ENCODE results near the gene ZCCHC24. TPM values are rescaled to one million over a fixed set of nuclear protein-coding genes. Genes with fewer than 3 reads are reported as not detected.

ZCCHC24 gene
- polyA plus RNA-seq = 0.80 TPM

DNA sequence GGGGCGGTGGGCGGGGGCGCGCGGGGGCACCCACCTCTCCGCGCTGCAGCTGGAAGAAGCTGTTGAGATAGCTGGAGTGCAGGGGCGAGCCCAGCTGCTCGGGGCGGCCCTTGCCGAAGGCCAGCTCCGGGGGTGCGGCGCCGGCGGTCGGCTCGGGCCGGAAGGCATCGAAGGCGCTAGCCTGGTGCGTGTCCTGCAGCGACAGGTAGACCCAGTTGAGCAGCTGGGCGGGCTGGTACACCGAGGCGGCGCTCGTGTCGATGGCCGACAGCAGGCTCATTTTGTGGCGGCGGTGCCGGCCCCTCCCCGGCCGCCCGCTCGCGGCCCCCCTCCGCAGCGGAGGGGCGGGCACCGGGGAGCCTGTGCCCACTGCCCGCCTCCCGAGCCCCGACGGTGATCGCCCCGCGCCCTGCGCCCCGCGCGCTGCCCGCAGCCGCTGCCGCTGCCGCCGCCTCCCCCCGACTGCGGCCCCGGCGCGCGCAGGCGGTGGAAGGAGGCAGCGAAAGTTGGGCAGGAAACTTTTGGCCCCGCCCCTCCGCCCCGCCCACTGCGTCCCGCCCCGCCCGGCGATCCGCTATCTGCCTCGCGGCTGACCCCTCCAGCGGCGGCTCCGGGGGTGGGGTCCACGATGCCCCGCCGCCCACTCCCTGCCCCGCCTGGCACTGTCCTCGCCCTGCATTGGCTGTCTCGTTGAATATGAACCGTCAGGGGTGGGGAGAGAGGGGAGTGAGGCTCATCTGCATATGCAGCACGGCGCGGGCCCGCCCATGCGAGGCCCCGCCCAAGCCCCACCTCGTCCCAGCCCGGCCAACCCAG is at the start of gene ZCCHC24:
Gene ZCCHC24, minus strand, starts transcription at position 464 of the 816 bp plus-strand sequence. Its CDS starts 184 bp downstream, at position 280.
- peak within 1 kb of the TSS; percentile 83 to 96 (median 92) for H3K4me3 Mint-ChIP-seq

GRCh38 chr10:79493806-79494205 is 48.4 kb upstream of the ZCCHC24 start:
- Mint-ChIP-seq H3K27ac (no peak overlapping the region), H3K9me3 (no peaks in the 10 kb centered on the region), H3K27me3 (peaks cover 22% of the 10 kb centered on the region), H3K4me1 (peaks cover 0 to 4% (median 0%) of the 10 kb centered on the region in 3 donors), H3K36me3 (peaks cover 1% of the 10 kb centered on the region), H3K4me3 (no peak overlapping the region)

More for the DNA sequence above, at the start of gene ZCCHC24:
- Mint-ChIP-seq H3K36me3 (no peaks in the 10 kb centered on the region), H3K27me3 (peaks cover 2% of the 10 kb centered on the region), H3K4me1 (peaks cover 11 to 16% (median 16%) of the 10 kb centered on the region in 3 donors), H3K27ac (peak within 1 kb of the TSS in 2 of 3 donors; percentile 37 to 67), H3K9me3 (no peaks in the 10 kb centered on the region)

GRCh38 chr10:79492839-79493238 is 47.4 kb upstream of the ZCCHC24 start:
- Mint-ChIP-seq H3K4me3 (no peak overlapping the region), H3K4me1 (peaks cover 0 to 4% (median 0%) of the 10 kb centered on the region in 3 donors), H3K27me3 (peaks cover 15% of the 10 kb centered on the region), H3K36me3 (peaks cover 1% of the 10 kb centered on the region), H3K27ac (no peak overlapping the region), H3K9me3 (no peaks in the 10 kb centered on the region)

DNA sequence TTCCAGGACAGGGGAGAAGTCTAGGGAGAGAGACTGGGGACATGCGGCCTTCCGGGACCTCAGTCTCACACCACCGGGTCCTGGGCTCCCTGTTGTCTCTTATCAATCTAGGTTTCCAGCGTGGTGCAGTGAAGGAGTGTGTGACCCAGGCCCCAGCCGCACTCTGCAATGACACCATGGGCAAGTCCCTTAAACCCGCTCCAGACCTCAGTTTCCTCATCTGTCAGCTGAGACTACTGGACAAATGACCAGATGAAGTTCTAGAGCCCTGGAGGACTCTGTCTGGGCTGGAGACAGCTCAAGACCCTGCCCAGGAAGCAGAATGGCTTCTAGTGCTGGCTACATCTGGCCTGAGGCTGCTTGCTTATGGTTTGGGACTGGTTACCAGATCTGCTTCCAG is 46.8 kb upstream of the ZCCHC24 start:
- H3K27me3 Mint-ChIP-seq = peaks cover 12% of the 10 kb centered on the region
- peaks cover 1% of the 10 kb centered on the region for H3K36me3 Mint-ChIP-seq
- peaks cover 0 to 4% (median 0%) of the 10 kb centered on the region in 3 donors for H3K4me1 Mint-ChIP-seq

GRCh38 chr10:79491143-79491835 is 45.9 kb upstream of the ZCCHC24 start:
- H3K27ac Mint-ChIP-seq = no peak overlapping the region

More for the DNA sequence above, 46.8 kb upstream of the ZCCHC24 start:
- Mint-ChIP-seq H3K9me3 (no peaks in the 10 kb centered on the region), H3K27ac (no peak overlapping the region), H3K4me3 (no peak overlapping the region)

GRCh38 chr10:79490400-79491142 is 45.1 kb upstream of the ZCCHC24 start:
- peaks cover 7% of the 10 kb centered on the region for H3K27me3 Mint-ChIP-seq
- no peak overlapping the region for H3K4me3 Mint-ChIP-seq
- peaks cover 1% of the 10 kb centered on the region for H3K36me3 Mint-ChIP-seq
- H3K4me1 Mint-ChIP-seq = peaks cover 0 to 4% (median 0%) of the 10 kb centered on the region in 3 donors
- no peak overlapping the region for H3K27ac Mint-ChIP-seq
- H3K9me3 Mint-ChIP-seq = no peaks in the 10 kb centered on the region

More at GRCh38 chr10:79491143-79491835, 45.9 kb upstream of the ZCCHC24 start:
- H3K4me3 Mint-ChIP-seq = no peak overlapping the region
- peaks cover 0 to 4% (median 0%) of the 10 kb centered on the region in 3 donors for H3K4me1 Mint-ChIP-seq
- H3K36me3 Mint-ChIP-seq = peaks cover 1% of the 10 kb centered on the region
- peaks cover 7% of the 10 kb centered on the region for H3K27me3 Mint-ChIP-seq
- H3K9me3 Mint-ChIP-seq = no peaks in the 10 kb centered on the region

DNA sequence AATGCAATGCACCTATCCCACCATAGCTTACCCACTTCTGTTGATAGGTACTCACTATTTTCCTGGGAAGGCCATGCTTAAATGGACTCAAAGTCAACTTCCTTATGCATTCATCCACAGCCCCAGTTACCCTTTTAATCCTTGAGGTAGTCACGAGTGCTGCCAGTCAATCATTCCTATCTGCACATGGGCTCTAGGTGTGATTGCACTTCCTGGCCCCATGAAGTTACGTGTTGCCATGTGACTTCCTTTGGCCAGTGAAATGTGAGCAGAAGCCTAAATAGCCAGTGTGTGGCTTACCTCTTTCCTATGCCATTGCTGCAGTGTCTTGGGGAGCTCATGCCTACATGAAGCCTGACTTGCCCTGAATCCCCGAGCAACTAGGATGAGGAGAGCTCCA is 43.4 kb upstream of the ZCCHC24 start:
- Mint-ChIP-seq H3K4me3 (no peak overlapping the region), H3K27ac (no peak overlapping the region), H3K27me3 (peaks cover 1% of the 10 kb centered on the region), H3K36me3 (no peaks in the 10 kb centered on the region), H3K9me3 (no peaks in the 10 kb centered on the region), H3K4me1 (no peaks in the 10 kb centered on the region)

GRCh38 chr10:79488336-79488735 is 42.9 kb upstream of the ZCCHC24 start:
- H3K36me3 Mint-ChIP-seq = no peaks in the 10 kb centered on the region
- no peak overlapping the region for H3K27ac Mint-ChIP-seq
- no peak overlapping the region for H3K4me3 Mint-ChIP-seq
- H3K27me3 Mint-ChIP-seq = peaks cover 1% of the 10 kb centered on the region
- H3K9me3 Mint-ChIP-seq = no peaks in the 10 kb centered on the region
- no peaks in the 10 kb centered on the region for H3K4me1 Mint-ChIP-seq

- H3K9me3 Mint-ChIP-seq = no peaks in the 10 kb centered on the region
- H3K27me3 Mint-ChIP-seq = peaks cover 1% of the 10 kb centered on the region
- no peak overlapping the region for H3K27ac Mint-ChIP-seq
- H3K4me1 Mint-ChIP-seq = no peaks in the 10 kb centered on the region
- H3K4me3 Mint-ChIP-seq = no peak overlapping the region
- no peaks in the 10 kb centered on the region for H3K36me3 Mint-ChIP-seq
Measured at GRCh38 chr10:79487296-79488194, 42.1 kb upstream of the ZCCHC24 start.

GRCh38 chr10:79484476-79484875 is 39.1 kb upstream of the ZCCHC24 start:
- no peaks in the 10 kb centered on the region for H3K9me3 Mint-ChIP-seq
- no peaks in the 10 kb centered on the region for H3K4me1 Mint-ChIP-seq
- no peak overlapping the region for H3K4me3 Mint-ChIP-seq
- no peaks in the 10 kb centered on the region for H3K36me3 Mint-ChIP-seq
- H3K27ac Mint-ChIP-seq = no peak overlapping the region
- peaks cover 4% of the 10 kb centered on the region for H3K27me3 Mint-ChIP-seq

- H3K4me3 Mint-ChIP-seq = no peak overlapping the region
- peaks cover 0 to 3% (median 0%) of the 10 kb centered on the region in 3 donors for H3K9me3 Mint-ChIP-seq
- H3K36me3 Mint-ChIP-seq = no peaks in the 10 kb centered on the region
- H3K27me3 Mint-ChIP-seq = peaks cover 8% of the 10 kb centered on the region
- H3K27ac Mint-ChIP-seq = no peak overlapping the region
- no peaks in the 10 kb centered on the region for H3K4me1 Mint-ChIP-seq
Measured at GRCh38 chr10:79483948-79484347, 38.5 kb upstream of the ZCCHC24 start.

- Mint-ChIP-seq H3K27ac (no peak overlapping the region), H3K4me1 (no peaks in the 10 kb centered on the region), H3K9me3 (peaks cover 0 to 3% (median 0%) of the 10 kb centered on the region in 3 donors), H3K27me3 (peaks cover 8% of the 10 kb centered on the region), H3K4me3 (no peak overlapping the region), H3K36me3 (no peaks in the 10 kb centered on the region)
Measured at GRCh38 chr10:79483299-79483698, 37.9 kb upstream of the ZCCHC24 start.

- H3K4me1 Mint-ChIP-seq = no peaks in the 10 kb centered on the region
- no peak overlapping the region for H3K27ac Mint-ChIP-seq
- peaks cover 0 to 3% (median 0%) of the 10 kb centered on the region in 3 donors for H3K9me3 Mint-ChIP-seq
- H3K36me3 Mint-ChIP-seq = no peaks in the 10 kb centered on the region
- H3K4me3 Mint-ChIP-seq = no peak overlapping the region
- peaks cover 8% of the 10 kb centered on the region for H3K27me3 Mint-ChIP-seq
Measured at GRCh38 chr10:79482741-79483140, 37.3 kb upstream of the ZCCHC24 start.

GRCh38 chr10:79482304-79482703 is 36.9 kb upstream of the ZCCHC24 start:
- H3K9me3 Mint-ChIP-seq = peaks cover 0 to 3% (median 0%) of the 10 kb centered on the region in 3 donors

More at GRCh38 chr10:79482304-79482703, 36.9 kb upstream of the ZCCHC24 start:
- Mint-ChIP-seq H3K4me1 (no peaks in the 10 kb centered on the region), H3K27me3 (peaks cover 9% of the 10 kb centered on the region), H3K36me3 (no peaks in the 10 kb centered on the region), H3K4me3 (no peak overlapping the region), H3K27ac (no peak overlapping the region)
